ENCODE results near the gene AGXT2. TPM values are rescaled to one million over a fixed set of nuclear protein-coding genes. Genes with fewer than 3 reads are reported as not detected.

The AGXT2 gene, protein sequence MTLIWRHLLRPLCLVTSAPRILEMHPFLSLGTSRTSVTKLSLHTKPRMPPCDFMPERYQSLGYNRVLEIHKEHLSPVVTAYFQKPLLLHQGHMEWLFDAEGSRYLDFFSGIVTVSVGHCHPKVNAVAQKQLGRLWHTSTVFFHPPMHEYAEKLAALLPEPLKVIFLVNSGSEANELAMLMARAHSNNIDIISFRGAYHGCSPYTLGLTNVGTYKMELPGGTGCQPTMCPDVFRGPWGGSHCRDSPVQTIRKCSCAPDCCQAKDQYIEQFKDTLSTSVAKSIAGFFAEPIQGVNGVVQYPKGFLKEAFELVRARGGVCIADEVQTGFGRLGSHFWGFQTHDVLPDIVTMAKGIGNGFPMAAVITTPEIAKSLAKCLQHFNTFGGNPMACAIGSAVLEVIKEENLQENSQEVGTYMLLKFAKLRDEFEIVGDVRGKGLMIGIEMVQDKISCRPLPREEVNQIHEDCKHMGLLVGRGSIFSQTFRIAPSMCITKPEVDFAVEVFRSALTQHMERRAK
- not detected in 2 replicates for total RNA-seq

GRCh38 chr5:35047785-35048404 lies at the start of gene AGXT2:
Gene AGXT2 (minus strand): TSS chr5:35047949. CDS start chr5:35047892, 57 bp downstream.

Other genes with a start within 250 kb of the AGXT2 start
- gene TTC23L, start 208.8 kb downstream of the AGXT2 start, total RNA-seq = not detected in 2 replicates
- 32.8 and 32.9 TPM in 2 replicates for gene RAD1, start 132.4 kb downstream of the AGXT2 start, total RNA-seq
- gene BRIX1, start 132.2 kb downstream of the AGXT2 start, total RNA-seq = 46.8 and 51.7 TPM in 2 replicates
- 29.3 and 61.5 TPM in 2 replicates for gene DNAJC21, start 118.4 kb downstream of the AGXT2 start, total RNA-seq
- 0.22 and 4.7 TPM in 2 replicates for gene PRLR, start 182.5 kb upstream of the AGXT2 start, total RNA-seq

Measured in placental pericyte (primary cell).